Left lung (tissue), 10 donors: ENCODE measurements around the gene GRK4. TPM values are rescaled to one million over a fixed set of nuclear protein-coding genes. Genes with fewer than 3 reads are reported as not detected.
A peak's percentile ranks its signal among the peaks of the same experiment; 100 is the strongest.

Experiments
- ATAC-seq: fragments of 200-7000 bp; cut with Tn5 transposase; one replicate; pipeline ENCODE4 v1.9.1; 2020; ENCODE audit warnings: moderate library complexity
- DNase-seq, 4 donors: peaks; one replicate each; pipeline ENCODE4 v3.0.0-alpha.2; 2013 to 2020
- H3K27ac ChIP-seq, 2 donors: fragments of 200-600 bp; sonication (generic) in 1 of 2; one replicate each; pipeline versions ENCODE4 v1.5.0 to v1.8.0; 2020 to 2021
- H3K27me3 ChIP-seq, 2 donors: fragments of 200-600 bp; sonication (generic) in 1 of 2; one replicate each; pipeline versions ENCODE4 v1.5.0 to v1.8.0; 2020 to 2021
- H3K36me3 ChIP-seq, 2 donors: fragments of 200-600 bp; sonication (generic) in 1 of 2; one replicate each; pipeline versions ENCODE4 v1.5.0 to v1.8.0; 2020 to 2021
- H3K4me1 ChIP-seq, 2 donors: fragments of 200-600 bp; one replicate each; pipeline ENCODE4 v1.8.0; 2021
- H3K4me3 ChIP-seq, 2 donors: fragments of 200-600 bp; sonication (generic) in 1 of 2; one replicate each; pipeline versions ENCODE4 v1.5.0 to v1.8.0; 2020 to 2021; ENCODE audit warnings: mild to moderate bottlenecking in 1 of 2
- H3K9me3 ChIP-seq, 2 donors: fragments of 200-600 bp; sonication (generic) in 1 of 2; one replicate each; pipeline versions ENCODE4 v1.5.0 to v1.8.0; 2020 to 2021
- intact Hi-C, 2 donors: fragments of 100-400 bp; cut with DNase I; formaldehyde crosslinking; loops; one replicate each; pipeline versions ENCODE4 v1.11.2 to v1.14.2; 2022
- polyA plus RNA-seq, 6 donors: library from polyadenylated mRNA; unstranded; fragments of 120-200 nt; gene quantifications; one replicate each; pipeline ENCODE4 v1.2.1, GENCODE V29; 2013; ENCODE audit not compliant: insufficient read length in 6 of 6
- total RNA-seq, 2 donors: library from RNA; stranded (reverse); fragmentation: NEBNext Ultra II Directional; extraction: Animal tissue kit (Norgen Biotek cat#: 25700); gene quantifications; one replicate each; pipeline ENCODE4 v1.2.1, GENCODE V29; 2021
- TF ChIP-seq, protein P1 (sequence below), 2 donors: fragments of 200-600 bp; sonication (generic) in 1 of 2; IDR thresholded peaks; one replicate each; pipeline versions ENCODE4 v1.5.0 to v1.8.0; 2021; ENCODE audit warnings: antibody characterized with exemption in 2 of 2
- donor health status: DM: no; HTN: yes; CAD: no.
- donor health status: DM: no; HTN: no; CAD: no.

GRK4 gene
- total and polyA plus RNA-seq, 8 donors = 5.3 to 23.0 (median 15.9) TPM

DNA sequence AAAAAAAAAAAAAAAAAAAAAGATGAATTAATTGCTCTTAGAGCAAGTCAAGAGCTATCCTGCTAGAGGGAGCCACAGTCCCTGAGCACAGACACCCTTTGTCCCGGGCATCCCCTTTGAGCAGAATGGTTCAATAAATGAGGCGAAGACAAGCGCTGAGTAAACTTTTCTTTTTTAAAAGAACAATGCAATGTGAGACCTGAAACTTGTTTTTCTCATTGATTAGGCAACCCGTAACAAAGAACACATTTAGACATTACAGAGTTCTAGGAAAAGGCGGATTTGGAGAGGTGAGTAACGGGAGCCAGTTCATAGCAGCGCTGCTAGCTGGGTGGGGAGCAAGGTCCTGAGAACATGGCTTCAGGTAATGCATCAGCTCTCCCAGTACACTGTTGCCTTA, 46.1 kb downstream of the GRK4 start:
- Histone ChIP-seq H3K27me3 (no peaks in the 10 kb centered on the region), H3K36me3 (no peaks in the 10 kb centered on the region), H3K9me3 (no peaks in the 10 kb centered on the region), H3K27ac (no peak overlapping the region), H3K4me1 (no peaks in the 10 kb centered on the region), H3K4me3 (no peak overlapping the region)
- ATAC-seq (no peak), DNase-seq (no peak)
- TF ChIP-seq, protein P1, sequence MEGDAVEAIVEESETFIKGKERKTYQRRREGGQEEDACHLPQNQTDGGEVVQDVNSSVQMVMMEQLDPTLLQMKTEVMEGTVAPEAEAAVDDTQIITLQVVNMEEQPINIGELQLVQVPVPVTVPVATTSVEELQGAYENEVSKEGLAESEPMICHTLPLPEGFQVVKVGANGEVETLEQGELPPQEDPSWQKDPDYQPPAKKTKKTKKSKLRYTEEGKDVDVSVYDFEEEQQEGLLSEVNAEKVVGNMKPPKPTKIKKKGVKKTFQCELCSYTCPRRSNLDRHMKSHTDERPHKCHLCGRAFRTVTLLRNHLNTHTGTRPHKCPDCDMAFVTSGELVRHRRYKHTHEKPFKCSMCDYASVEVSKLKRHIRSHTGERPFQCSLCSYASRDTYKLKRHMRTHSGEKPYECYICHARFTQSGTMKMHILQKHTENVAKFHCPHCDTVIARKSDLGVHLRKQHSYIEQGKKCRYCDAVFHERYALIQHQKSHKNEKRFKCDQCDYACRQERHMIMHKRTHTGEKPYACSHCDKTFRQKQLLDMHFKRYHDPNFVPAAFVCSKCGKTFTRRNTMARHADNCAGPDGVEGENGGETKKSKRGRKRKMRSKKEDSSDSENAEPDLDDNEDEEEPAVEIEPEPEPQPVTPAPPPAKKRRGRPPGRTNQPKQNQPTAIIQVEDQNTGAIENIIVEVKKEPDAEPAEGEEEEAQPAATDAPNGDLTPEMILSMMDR (IDR thresholded peaks at IDR 0.05) = no peak
- intact Hi-C loops = no loop called here

DNA sequence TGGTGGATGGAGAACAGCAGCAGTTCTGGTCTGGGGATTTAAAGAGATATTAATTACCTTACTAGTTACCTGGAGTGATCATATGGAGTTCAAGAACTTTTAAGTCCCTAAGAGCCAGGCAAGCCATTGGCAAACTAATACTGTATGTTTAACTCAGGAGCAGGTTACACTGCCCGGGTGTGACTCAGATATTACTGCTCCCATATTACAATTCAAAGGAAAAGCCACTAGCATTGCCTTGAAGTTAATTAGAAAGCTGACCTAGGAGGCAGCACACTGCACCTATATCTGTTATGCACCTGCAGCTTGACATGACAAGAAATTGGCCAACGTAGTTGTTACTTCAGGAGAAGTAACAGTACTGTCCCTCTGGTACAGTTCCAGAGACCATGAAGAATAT, 47.2 kb downstream of the GRK4 start:
- Histone ChIP-seq H3K9me3 (no peaks in the 10 kb centered on the region), H3K27me3 (no peaks in the 10 kb centered on the region), H3K27ac (peak overlapping the region in 1 of 2 donors; percentile 2), H3K4me3 (no peak overlapping the region), H3K36me3 (no peaks in the 10 kb centered on the region), H3K4me1 (no peaks in the 10 kb centered on the region)
- intact Hi-C loops = no loop called here
- ATAC-seq (no peak), DNase-seq (no peak)
- TF ChIP-seq, protein P1 (IDR thresholded peaks at IDR 0.05) = no peak

- no peak overlapping the region for H3K4me3 ChIP-seq
- H3K27ac ChIP-seq = peak overlapping the region in 1 of 2 donors; percentile 2
- no peaks in the 10 kb centered on the region for H3K27me3 ChIP-seq
- no peaks in the 10 kb centered on the region for H3K4me1 ChIP-seq
- intact Hi-C loops = no loop called here
- DNase-seq = peak in 2 of 4 donors; percentile 61 to 72
- ATAC-seq = peak; percentile 33
- no peaks in the 10 kb centered on the region for H3K36me3 ChIP-seq
- no peaks in the 10 kb centered on the region for H3K9me3 ChIP-seq
- TF ChIP-seq, protein P1 (IDR thresholded peaks at IDR 0.05) = no peak
These were observed 47.6 kb downstream of the GRK4 start for GRCh38 chr4:3010998-3011397.

GRCh38 chr4:3011456-3012220, 48.3 kb downstream of the GRK4 start:
- H3K36me3 ChIP-seq = no peaks in the 10 kb centered on the region
- no peak overlapping the region for H3K4me3 ChIP-seq
- no peak for ATAC-seq
- H3K4me1 ChIP-seq = no peaks in the 10 kb centered on the region
- TF ChIP-seq, protein P1 (IDR thresholded peaks at IDR 0.05) = no peak
- DNase-seq = no peak
- peak overlapping the region in 1 of 2 donors; percentile 2 for H3K27ac ChIP-seq
- intact Hi-C loops = no loop called here
- H3K27me3 ChIP-seq = no peaks in the 10 kb centered on the region
- H3K9me3 ChIP-seq = no peaks in the 10 kb centered on the region

DNA sequence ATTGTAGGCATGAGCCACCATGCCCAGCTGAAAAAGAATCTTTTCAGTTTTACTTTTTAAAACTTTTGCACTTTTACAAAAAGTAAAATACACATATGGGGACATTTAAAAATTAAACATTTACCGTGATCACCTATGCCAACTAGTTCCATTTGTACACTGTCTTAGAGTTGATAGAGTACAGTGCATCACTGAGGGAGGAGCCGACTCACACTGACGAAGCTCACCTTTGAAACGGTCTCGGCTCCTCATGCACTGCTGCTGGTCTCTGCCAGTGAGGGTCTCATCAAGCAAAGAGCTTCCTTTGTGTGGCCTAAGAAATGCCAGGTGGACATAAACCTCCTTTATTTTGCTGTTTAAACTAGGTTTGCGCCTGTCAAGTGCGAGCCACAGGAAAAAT, 50.0 kb downstream of the GRK4 start:
- Histone ChIP-seq H3K4me3 (no peak overlapping the region), H3K4me1 (no peaks in the 10 kb centered on the region), H3K9me3 (no peaks in the 10 kb centered on the region), H3K36me3 (no peaks in the 10 kb centered on the region), H3K27ac (no peak overlapping the region), H3K27me3 (no peaks in the 10 kb centered on the region)
- TF ChIP-seq, protein P1 (IDR thresholded peaks at IDR 0.05) = no peak
- no peak for DNase-seq
- no peak for ATAC-seq
- intact Hi-C loops = no loop called here
